ENCODE results near the gene SEPHS1. TPM values are rescaled to one million over a fixed set of nuclear protein-coding genes. Genes with fewer than 3 reads are reported as not detected.

Gene SEPHS1
- total RNA-seq, 1 experiment from 2014 or later, result 509 TPM

GRCh38 chr10:13299437-13300287 lies 48.4 kb downstream of the SEPHS1 start, which contains the start of gene PHYH (continued):
- TF ChIP-seq FOXP1 (CRISPR knock-in tag; IDR thresholded peaks at IDR 0.05; ENCODE audit: borderline replicate concordance) (peak; percentile 29; the same call in 1 of the 2 replicates), OVOL2 (CRISPR knock-in tag; IDR thresholded peaks at IDR 0.05; ENCODE audit: borderline replicate concordance) (no peak), ZBTB21 (CRISPR knock-in tag; IDR thresholded peaks at IDR 0.05; ENCODE audit: borderline replicate concordance) (peak; percentile 34; the same call in 1 of the 2 replicates), CTCF (IDR thresholded peaks at IDR 0.05) (no peak), SP1 (CRISPR knock-in tag; conservative IDR thresholded peaks at IDR 0.05) (peak; percentile 48; the same call in 1 of the 2 replicates), GTF2I (CRISPR knock-in tag; conservative IDR thresholded peaks at IDR 0.05) (no peak), ETV6 (CRISPR knock-in tag; IDR thresholded peaks at IDR 0.05) (0 out of 2 replicates have a peak, but pooled peaks have one; percentile 28), ZNF425 (CRISPR knock-in tag; conservative IDR thresholded peaks at IDR 0.05) (no peak), NFE2L1 (CRISPR knock-in tag; IDR thresholded peaks at IDR 0.05) (no peak), ZNF281 (CRISPR knock-in tag; IDR thresholded peaks at IDR 0.05) (no peak), JAZF1 (CRISPR knock-in tag; IDR thresholded peaks at IDR 0.05) (no peak), TP53 (CRISPR knock-in tag; IDR thresholded peaks at IDR 0.05) (peak; percentile 82; the same call in 1 of the 2 replicates), E2F4 (CRISPR knock-in tag; IDR thresholded peaks at IDR 0.05; ENCODE audit: borderline replicate concordance, low read depth) (no peak), ZNF263 (CRISPR knock-in tag; IDR thresholded peaks at IDR 0.05; ENCODE audit: low read depth) (peak; percentile 39), ZNF423 (CRISPR knock-in tag; IDR thresholded peaks at IDR 0.05) (no peak; the same call in 1 of the 2 replicates)
- TF ChIP-seq, protein P1, sequence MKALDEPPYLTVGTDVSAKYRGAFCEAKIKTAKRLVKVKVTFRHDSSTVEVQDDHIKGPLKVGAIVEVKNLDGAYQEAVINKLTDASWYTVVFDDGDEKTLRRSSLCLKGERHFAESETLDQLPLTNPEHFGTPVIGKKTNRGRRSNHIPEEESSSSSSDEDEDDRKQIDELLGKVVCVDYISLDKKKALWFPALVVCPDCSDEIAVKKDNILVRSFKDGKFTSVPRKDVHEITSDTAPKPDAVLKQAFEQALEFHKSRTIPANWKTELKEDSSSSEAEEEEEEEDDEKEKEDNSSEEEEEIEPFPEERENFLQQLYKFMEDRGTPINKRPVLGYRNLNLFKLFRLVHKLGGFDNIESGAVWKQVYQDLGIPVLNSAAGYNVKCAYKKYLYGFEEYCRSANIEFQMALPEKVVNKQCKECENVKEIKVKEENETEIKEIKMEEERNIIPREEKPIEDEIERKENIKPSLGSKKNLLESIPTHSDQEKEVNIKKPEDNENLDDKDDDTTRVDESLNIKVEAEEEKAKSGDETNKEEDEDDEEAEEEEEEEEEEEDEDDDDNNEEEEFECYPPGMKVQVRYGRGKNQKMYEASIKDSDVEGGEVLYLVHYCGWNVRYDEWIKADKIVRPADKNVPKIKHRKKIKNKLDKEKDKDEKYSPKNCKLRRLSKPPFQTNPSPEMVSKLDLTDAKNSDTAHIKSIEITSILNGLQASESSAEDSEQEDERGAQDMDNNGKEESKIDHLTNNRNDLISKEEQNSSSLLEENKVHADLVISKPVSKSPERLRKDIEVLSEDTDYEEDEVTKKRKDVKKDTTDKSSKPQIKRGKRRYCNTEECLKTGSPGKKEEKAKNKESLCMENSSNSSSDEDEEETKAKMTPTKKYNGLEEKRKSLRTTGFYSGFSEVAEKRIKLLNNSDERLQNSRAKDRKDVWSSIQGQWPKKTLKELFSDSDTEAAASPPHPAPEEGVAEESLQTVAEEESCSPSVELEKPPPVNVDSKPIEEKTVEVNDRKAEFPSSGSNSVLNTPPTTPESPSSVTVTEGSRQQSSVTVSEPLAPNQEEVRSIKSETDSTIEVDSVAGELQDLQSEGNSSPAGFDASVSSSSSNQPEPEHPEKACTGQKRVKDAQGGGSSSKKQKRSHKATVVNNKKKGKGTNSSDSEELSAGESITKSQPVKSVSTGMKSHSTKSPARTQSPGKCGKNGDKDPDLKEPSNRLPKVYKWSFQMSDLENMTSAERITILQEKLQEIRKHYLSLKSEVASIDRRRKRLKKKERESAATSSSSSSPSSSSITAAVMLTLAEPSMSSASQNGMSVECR (CRISPR knock-in tag; IDR thresholded peaks at IDR 0.05; ENCODE audit: borderline replicate concordance), result peak; percentile 65; the same call in 1 of the 2 replicates
- TF ChIP-seq, protein P2, sequence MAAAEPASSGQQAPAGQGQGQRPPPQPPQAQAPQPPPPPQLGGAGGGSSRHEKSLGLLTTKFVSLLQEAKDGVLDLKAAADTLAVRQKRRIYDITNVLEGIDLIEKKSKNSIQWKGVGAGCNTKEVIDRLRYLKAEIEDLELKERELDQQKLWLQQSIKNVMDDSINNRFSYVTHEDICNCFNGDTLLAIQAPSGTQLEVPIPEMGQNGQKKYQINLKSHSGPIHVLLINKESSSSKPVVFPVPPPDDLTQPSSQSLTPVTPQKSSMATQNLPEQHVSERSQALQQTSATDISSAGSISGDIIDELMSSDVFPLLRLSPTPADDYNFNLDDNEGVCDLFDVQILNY (CRISPR knock-in tag; IDR thresholded peaks at IDR 0.05), result peak; percentile 47; the same call in 1 of the 2 replicates
- TF ChIP-seq, protein P3, sequence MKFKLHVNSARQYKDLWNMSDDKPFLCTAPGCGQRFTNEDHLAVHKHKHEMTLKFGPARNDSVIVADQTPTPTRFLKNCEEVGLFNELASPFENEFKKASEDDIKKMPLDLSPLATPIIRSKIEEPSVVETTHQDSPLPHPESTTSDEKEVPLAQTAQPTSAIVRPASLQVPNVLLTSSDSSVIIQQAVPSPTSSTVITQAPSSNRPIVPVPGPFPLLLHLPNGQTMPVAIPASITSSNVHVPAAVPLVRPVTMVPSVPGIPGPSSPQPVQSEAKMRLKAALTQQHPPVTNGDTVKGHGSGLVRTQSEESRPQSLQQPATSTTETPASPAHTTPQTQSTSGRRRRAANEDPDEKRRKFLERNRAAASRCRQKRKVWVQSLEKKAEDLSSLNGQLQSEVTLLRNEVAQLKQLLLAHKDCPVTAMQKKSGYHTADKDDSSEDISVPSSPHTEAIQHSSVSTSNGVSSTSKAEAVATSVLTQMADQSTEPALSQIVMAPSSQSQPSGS (CRISPR knock-in tag; IDR thresholded peaks at IDR 0.05; ENCODE audit: borderline replicate concordance, low read depth), result no peak
